ENCODE measurements around the gene CAT.

CAT gene

GRCh38 chr11:34495724-34496377 is 57.1 kb downstream of the CAT start:
- no peaks in the 10 kb centered on the region for H3F3A ChIP-seq (ENCODE audit: control insufficient read depth, insufficient read depth)
- no peaks in the 10 kb centered on the region for H3K9me2 ChIP-seq (replicated peaks; ENCODE audit: control insufficient read depth, low read length)
- H4K20me1 ChIP-seq (ENCODE audit: control insufficient read depth, insufficient read depth, low read depth, low read length): no peaks in the 10 kb centered on the region
- no peaks in the 10 kb centered on the region for H3K4me1 ChIP-seq (ENCODE audit: control insufficient read depth, low read length)
- no peaks in the 10 kb centered on the region for H3K9me3 ChIP-seq (ENCODE audit: control insufficient read depth, insufficient read depth, low read length)
- H3K27ac ChIP-seq (ENCODE audit: low read depth, low read length): no peak overlapping the region
- H3K4me3 ChIP-seq (ENCODE audit: low read length): no peak overlapping the region
- H3K4me2 ChIP-seq (ENCODE audit: low read length): no peak overlapping the region
- peaks cover 12% of the 10 kb centered on the region; the same call in 1 of the 2 replicates for H3K27me3 ChIP-seq (ENCODE audit: control insufficient read depth, low read length)
- no peaks in the 10 kb centered on the region for H3K36me3 ChIP-seq (ENCODE audit: control insufficient read depth, low read length)
- TF ChIP-seq EZH2phosphoT487 (IDR thresholded peaks at IDR 0.05; ENCODE audit: borderline replicate concordance, low read length) (no peak), CTCF (IDR thresholded peaks at IDR 0.05; ENCODE audit: low read depth, low read length, poor library complexity, severe bottlenecking) (no peak)
- no peaks in the 10 kb centered on the region for H3K79me2 ChIP-seq (ENCODE audit: control insufficient read depth, low read length)

- H3K4me2 ChIP-seq (ENCODE audit: low read length): no peak overlapping the region
- H3F3A ChIP-seq (ENCODE audit: control insufficient read depth, insufficient read depth): no peaks in the 10 kb centered on the region
- peaks cover 11% of the 10 kb centered on the region; the same call in 1 of the 2 replicates for H3K27me3 ChIP-seq (ENCODE audit: control insufficient read depth, low read length)
- no peak overlapping the region for H3K4me3 ChIP-seq (ENCODE audit: low read length)
- no peak overlapping the region for H3K27ac ChIP-seq (ENCODE audit: low read depth, low read length)
- H3K79me2 ChIP-seq (ENCODE audit: control insufficient read depth, low read length): no peaks in the 10 kb centered on the region
- no peaks in the 10 kb centered on the region for H4K20me1 ChIP-seq (ENCODE audit: control insufficient read depth, insufficient read depth, low read depth, low read length)
- H3K36me3 ChIP-seq (ENCODE audit: control insufficient read depth, low read length): no peaks in the 10 kb centered on the region
- no peaks in the 10 kb centered on the region for H3K9me3 ChIP-seq (ENCODE audit: control insufficient read depth, insufficient read depth, low read length)
- H3K4me1 ChIP-seq (ENCODE audit: control insufficient read depth, low read length): no peaks in the 10 kb centered on the region
- no peaks in the 10 kb centered on the region for H3K9me2 ChIP-seq (replicated peaks; ENCODE audit: control insufficient read depth, low read length)
- no peak for TF ChIP-seq CTCF (IDR thresholded peaks at IDR 0.05; ENCODE audit: low read depth, low read length, poor library complexity, severe bottlenecking)
Observed at GRCh38 chr11:34499719-34500500, 61.2 kb downstream of the CAT start.

- H3K36me3 ChIP-seq (ENCODE audit: control insufficient read depth, low read length): no peaks in the 10 kb centered on the region
- peaks cover 11% of the 10 kb centered on the region; the same call in 1 of the 2 replicates for H3K27me3 ChIP-seq (ENCODE audit: control insufficient read depth, low read length)
- no peaks in the 10 kb centered on the region for H4K20me1 ChIP-seq (ENCODE audit: control insufficient read depth, insufficient read depth, low read depth, low read length)
- no peaks in the 10 kb centered on the region for H3K4me1 ChIP-seq (ENCODE audit: control insufficient read depth, low read length)
- no peaks in the 10 kb centered on the region for H3F3A ChIP-seq (ENCODE audit: control insufficient read depth, insufficient read depth)
- H3K4me3 ChIP-seq (ENCODE audit: low read length): no peak overlapping the region
- no peak overlapping the region for H3K4me2 ChIP-seq (ENCODE audit: low read length)
- no peaks in the 10 kb centered on the region for H3K79me2 ChIP-seq (ENCODE audit: control insufficient read depth, low read length)
- H3K9me2 ChIP-seq (replicated peaks; ENCODE audit: control insufficient read depth, low read length): no peaks in the 10 kb centered on the region
- H3K9me3 ChIP-seq (ENCODE audit: control insufficient read depth, insufficient read depth, low read length): no peaks in the 10 kb centered on the region
- H3K27ac ChIP-seq (ENCODE audit: low read depth, low read length): no peak overlapping the region
- TF ChIP-seq EZH2phosphoT487 (IDR thresholded peaks at IDR 0.05; ENCODE audit: borderline replicate concordance, low read length) (no peak), CTCF (IDR thresholded peaks at IDR 0.05; ENCODE audit: low read depth, low read length, poor library complexity, severe bottlenecking) (no peak)
Observed at GRCh38 chr11:34501500-34501899, 62.8 kb downstream of the CAT start.
